Measurements from ENCODE around the gene IFITM5.
A peak's percentile ranks its signal among the peaks of the same experiment; 100 is the strongest.
"Not testable (repeated sequence)": the region's sequence is repeated elsewhere in the genome, so short reads cannot be mapped to it uniquely, and the experiment has no call there.

IFITM5 gene

GRCh38 chr11:293852-294661, 5.3 kb downstream of the IFITM5 start:
- DNase-seq, result no peak

GRCh38 chr11:293271-293851, 6.0 kb downstream of the IFITM5 start:
- no peak for DNase-seq

- no peak for DNase-seq
Measured at GRCh38 chr11:292211-293121, 6.9 kb downstream of the IFITM5 start.

- DNase-seq, result no peak
Measured at GRCh38 chr11:291281-292210, 7.8 kb downstream of the IFITM5 start.

GRCh38 chr11:290621-291231, 8.6 kb downstream of the IFITM5 start:
- no peak for DNase-seq

GRCh38 chr11:289712-290620, 9.4 kb downstream of the IFITM5 start:
- no peak for DNase-seq

- no peak for DNase-seq
Measured at GRCh38 chr11:289398-289711, 10.0 kb downstream of the IFITM5 start.

GRCh38 chr11:288478-289397, 10.6 kb downstream of the IFITM5 start, which contains the start of gene PGGHG:
PGGHG (plus strand) TSS chr11:289126; CDS start chr11:289817, 691 bp downstream.
- peak; percentile 53 for DNase-seq

- DNase-seq, result no peak
Measured at GRCh38 chr11:287821-288477, 11.4 kb downstream of the IFITM5 start.

- not testable (repeated sequence) for DNase-seq
Measured at GRCh38 chr11:286977-287820, 12.1 kb downstream of the IFITM5 start.

- no peak for DNase-seq
Measured at GRCh38 chr11:285894-286220, 13.5 kb downstream of the IFITM5 start.

- DNase-seq, result no peak
Measured at GRCh38 chr11:285021-285893, 14.1 kb downstream of the IFITM5 start.

- no peak for DNase-seq
Measured at GRCh38 chr11:284105-285020, 15.0 kb downstream of the IFITM5 start.

GRCh38 chr11:283405-284104, 15.8 kb downstream of the IFITM5 start:
- DNase-seq, result no peak

- DNase-seq, result no peak
Measured at GRCh38 chr11:282630-283360, 16.5 kb downstream of the IFITM5 start.
